H9 (cell line): Measurements from ENCODE around the gene DAPP1. TPM values are rescaled to one million over a fixed set of nuclear protein-coding genes. Genes with fewer than 3 reads are reported as not detected.
"Not testable (repeated sequence)": the region's sequence is repeated elsewhere in the genome, so short reads cannot be mapped to it uniquely, and the experiment has no call there.

ENCODE experiments used
- DNase-seq: peaks from one replicate; pipeline ENCODE4 v3.0.0-alpha.2; 2017
- H2AFZ ChIP-seq: one replicate; pipeline ENCODE4 v1.6.1; 2013; ENCODE audit warnings: mild to moderate bottlenecking, low read length, control low read depth, moderate library complexity
- H2AK5ac ChIP-seq: 2 replicates; pipeline ENCODE4 v1.6.1; 2013; ENCODE audit warnings: low read length, control low read depth, mixed read lengths; ENCODE audit not compliant: insufficient read length
- H2BK120ac ChIP-seq: one replicate; pipeline ENCODE4 v1.6.1; 2013; ENCODE audit warnings: low read depth, mild to moderate bottlenecking, low read length, control low read depth, inconsistent platforms; ENCODE audit not compliant: poor library complexity, severe bottlenecking
- H2BK12ac ChIP-seq: 2 replicates; pipeline ENCODE4 v1.6.1; 2013; ENCODE audit warnings: low read length, control low read depth, mixed read lengths, low read depth; ENCODE audit not compliant: insufficient read length
- H2BK15ac ChIP-seq: 2 replicates; pipeline ENCODE4 v1.6.1; 2013; ENCODE audit warnings: low read depth, low read length, control low read depth
- H2BK20ac ChIP-seq: one replicate; pipeline ENCODE4 v1.6.1; 2013; ENCODE audit warnings: low read depth, mild to moderate bottlenecking, low read length, control low read depth, inconsistent platforms; ENCODE audit not compliant: poor library complexity, severe bottlenecking
- H2BK5ac ChIP-seq: 2 replicates; pipeline ENCODE4 v1.6.1; 2013; ENCODE audit warnings: low read length, control low read depth, mixed read lengths; ENCODE audit not compliant: insufficient read length
- H3K14ac ChIP-seq: 2 replicates; pipeline ENCODE4 v1.6.1; 2013; ENCODE audit warnings: low read length, control low read depth; ENCODE audit not compliant: insufficient read depth
- H3K18ac ChIP-seq: 2 replicates; pipeline ENCODE4 v1.6.1; 2013; ENCODE audit warnings: low read depth, mild to moderate bottlenecking, mixed read lengths, low read length, control low read depth; ENCODE audit not compliant: insufficient read length
- H3K23ac ChIP-seq: 2 replicates; pipeline ENCODE4 v1.6.1; 2013; ENCODE audit warnings: low read length, control low read depth, mixed read lengths, low read depth; ENCODE audit not compliant: insufficient read length
- H3K23me2 ChIP-seq: 2 replicates; pipeline ENCODE4 v1.6.1; 2013; ENCODE audit warnings: low read depth, mild to moderate bottlenecking, mixed read lengths, low read length, control low read depth; ENCODE audit not compliant: insufficient read length, poor library complexity, severe bottlenecking
- H3K27ac ChIP-seq: 2 replicates; pipeline ENCODE4 v1.5.1; 2013; ENCODE audit warnings: low read length, control low read depth, mixed read lengths, low read depth; ENCODE audit not compliant: insufficient read length
- H3K27me3 ChIP-seq: 2 replicates; pipeline ENCODE4 v1.6.1; 2013; ENCODE audit warnings: low read length, control low read depth, inconsistent platforms; ENCODE audit not compliant: insufficient read depth
- H3K4ac ChIP-seq: 2 replicates; pipeline ENCODE4 v1.6.1; 2013; ENCODE audit warnings: low read depth, mild to moderate bottlenecking, control low read depth, inconsistent platforms, low read length, moderate library complexity
- H3K4me1 ChIP-seq: 2 replicates; pipeline ENCODE4 v1.6.1; 2013; ENCODE audit warnings: low read length, control low read depth, inconsistent platforms; ENCODE audit not compliant: insufficient read depth
- H3K4me2 ChIP-seq: 2 replicates; pipeline ENCODE4 v1.6.1; 2013; ENCODE audit warnings: low read length, control low read depth, mixed read lengths; ENCODE audit not compliant: insufficient read length, insufficient read depth
- H3K56ac ChIP-seq: 2 replicates; pipeline ENCODE4 v1.6.1; 2013; ENCODE audit warnings: low read depth, mild to moderate bottlenecking, mixed read lengths, low read length, control low read depth; ENCODE audit not compliant: insufficient read length
- H3K79me1 ChIP-seq: 2 replicates; pipeline ENCODE4 v1.6.1; 2013; ENCODE audit warnings: low read depth, mild to moderate bottlenecking, moderate library complexity, low read length, control low read depth, inconsistent platforms; ENCODE audit not compliant: insufficient read depth, poor library complexity, severe bottlenecking
- H3K79me2 ChIP-seq: 2 replicates; pipeline ENCODE4 v1.6.1; 2013; ENCODE audit warnings: low read length, control low read depth, inconsistent platforms; ENCODE audit not compliant: insufficient read depth
- H3K9ac ChIP-seq: 2 replicates; pipeline ENCODE4 v1.6.1; 2013; ENCODE audit warnings: low read length, control low read depth, mixed read lengths; ENCODE audit not compliant: insufficient read length; ENCODE audit errors: extremely low read depth
- H3K9me3 ChIP-seq: one replicate; pipeline ENCODE4 v1.6.1; 2013; ENCODE audit warnings: low read depth, low read length, inconsistent platforms; ENCODE audit not compliant: control insufficient read depth
- H3T11ph ChIP-seq: one replicate; pipeline ENCODE4 v1.6.1; 2013; ENCODE audit warnings: mild to moderate bottlenecking, low read length, control low read depth, inconsistent platforms
- H4K20me1 ChIP-seq: one replicate; pipeline ENCODE4 v1.6.1; 2013; ENCODE audit not compliant: control insufficient read depth, insufficient read length, insufficient read depth
- H4K5ac ChIP-seq: 2 replicates; pipeline ENCODE4 v1.6.1; 2013; ENCODE audit warnings: low read depth, mild to moderate bottlenecking, mixed read lengths, low read length, control low read depth; ENCODE audit not compliant: insufficient read length
- H4K8ac ChIP-seq: replicated peaks from 2 replicates; pipeline ENCODE4 v1.6.1; 2013; ENCODE audit warnings: low read length, control low read depth, mixed read lengths, low read depth; ENCODE audit not compliant: insufficient read length
- H4K91ac ChIP-seq: 2 replicates; pipeline ENCODE4 v1.6.1; 2013; ENCODE audit warnings: low read depth, mild to moderate bottlenecking, moderate library complexity, mixed read lengths, low read length, control low read depth; ENCODE audit not compliant: insufficient read length
- H3K27ac Mint-ChIP-seq, 3 experiments: 2 replicates in 2 of 3; 3 replicates in 1 of 3; pipeline ENCODE4 v1.8.0; 2020 to 2021; ENCODE audit warnings: mixed read lengths in 3 of 3, mild to moderate bottlenecking in 1 of 3, moderate library complexity in 1 of 3
- H3K27me3 Mint-ChIP-seq: 2 replicates; pipeline ENCODE4 v1.8.0; 2021; ENCODE audit warnings: low read depth, mild to moderate bottlenecking, moderate library complexity, mixed read lengths
- H3K36me3 Mint-ChIP-seq, 3 experiments: 2 replicates in 2 of 3; 3 replicates in 1 of 3; pipeline ENCODE4 v1.8.0; 2020 to 2021; ENCODE audit warnings: low read depth in 3 of 3, mixed read lengths in 3 of 3; ENCODE audit not compliant: insufficient read depth in 1 of 3
- H3K4me1 Mint-ChIP-seq, 2 experiments: 2 replicates each; pipeline ENCODE4 v1.8.0; 2020; ENCODE audit warnings: mixed read lengths in 2 of 2
- H3K4me3 Mint-ChIP-seq, 2 experiments: 2 replicates in 1 of 2; 3 replicates in 1 of 2; pipeline ENCODE4 v1.8.0; 2020 to 2021; ENCODE audit warnings: mild to moderate bottlenecking in 2 of 2, mixed read lengths in 2 of 2, moderate library complexity in 1 of 2
- H3K9me3 Mint-ChIP-seq, 2 experiments: 2 replicates in 1 of 2; 3 replicates in 1 of 2; pipeline ENCODE4 v1.8.0; 2020; ENCODE audit warnings: mild to moderate bottlenecking in 2 of 2, mixed read lengths in 2 of 2, moderate library complexity in 1 of 2
- CTCF ChIP-seq: fragments of 200-600 bp; sonication (generic); conservative IDR thresholded peaks from 3 replicates; pipeline ENCODE4 v1.8.0; 2021; ENCODE audit warnings: antibody characterized with exemption, mild to moderate bottlenecking
- WGBS: extraction: QIAGEN DNeasy Blood & Tissue Kit; methylation state at CpG from one replicate; pipeline ENCODE4 v1.1.7; 2013; ENCODE audit warnings: missing lambda C conversion rate, low lambda C conversion rate, mixed read lengths; ENCODE audit not compliant: insufficient read length; ENCODE audit errors: extremely low coverage; 5-methylcytosine and 5-hydroxymethylcytosine counted together
- total RNA-seq: library from RNA; stranded (reverse); gene quantifications from 2 replicates; pipeline ENCODE4 v1.2.1, GENCODE V29; 2021

Gene DAPP1
- total RNA-seq, 1 experiment from 2014 or later, result not detected

GRCh38 chr4:99828477-99828876, 11.8 kb downstream of the DAPP1 start:
- no peak overlapping the region for H2BK5ac ChIP-seq
- Mint-ChIP-seq H3K36me3 (no peaks in the 10 kb centered on the region), H3K4me1 (0 out of 4 replicates have a peak, but pooled peaks cover 0 to 2% of the 10 kb centered on the region in 2 experiments), H3K4me3 (no peak overlapping the region), H3K9me3 (no peaks in the 10 kb centered on the region), H3K27me3 (no peaks in the 10 kb centered on the region), H3K27ac (no peak overlapping the region)
- no peak overlapping the region for H2AK5ac ChIP-seq
- no peaks in the 10 kb centered on the region for H3K9me3 ChIP-seq
- no peaks in the 10 kb centered on the region for H3K79me2 ChIP-seq
- H3K23me2 ChIP-seq, result no peaks in the 10 kb centered on the region
- H3K14ac ChIP-seq, result no peak overlapping the region
- H4K20me1 ChIP-seq, result no peaks in the 10 kb centered on the region
- H3K79me1 ChIP-seq, result no peaks in the 10 kb centered on the region
- no peak overlapping the region for H3K23ac ChIP-seq
- H3K27me3 ChIP-seq, result no peaks in the 10 kb centered on the region
- no peak overlapping the region for H4K8ac ChIP-seq
- no peak overlapping the region for H3T11ph ChIP-seq
- H2BK12ac ChIP-seq, result no peak overlapping the region
- no peak overlapping the region for H3K18ac ChIP-seq
- no peaks in the 10 kb centered on the region for H3K4me1 ChIP-seq
- H4K5ac ChIP-seq, result no peak overlapping the region
- no peak overlapping the region for H2BK15ac ChIP-seq
- H3K4ac ChIP-seq, result no peak overlapping the region
- H2AFZ ChIP-seq, result no peak overlapping the region
- H3K4me2 ChIP-seq, result no peak overlapping the region
- no peak overlapping the region for H3K56ac ChIP-seq
- WGBS, result no CpG with 5 or more reads among the region's 1 CpG
- H4K91ac ChIP-seq, result no peak overlapping the region
- no peak overlapping the region for H2BK120ac ChIP-seq
- no peak for TF ChIP-seq CTCF
- no peak overlapping the region for H3K9ac ChIP-seq
- no peak for DNase-seq
- H2BK20ac ChIP-seq, result no peak overlapping the region
- H3K27ac ChIP-seq, result no peak overlapping the region

- H3K9me3 ChIP-seq, H2BK5ac ChIP-seq, H2BK12ac ChIP-seq, DNase-seq, H3K27me3 Mint-ChIP-seq, H3K4me2 ChIP-seq, H3K23me2 ChIP-seq, H2AFZ ChIP-seq, H3K56ac ChIP-seq, H3K9me3 Mint-ChIP-seq, H2AK5ac ChIP-seq, H3K14ac ChIP-seq, H3K4me1 ChIP-seq, H4K20me1 ChIP-seq, H3K4me1 Mint-ChIP-seq, H4K5ac ChIP-seq, H2BK15ac ChIP-seq, H3T11ph ChIP-seq, H3K4ac ChIP-seq, H4K8ac ChIP-seq, H3K79me1 ChIP-seq, H3K9ac ChIP-seq, H3K27ac ChIP-seq, H4K91ac ChIP-seq, H2BK20ac ChIP-seq, H3K4me3 Mint-ChIP-seq, H3K79me2 ChIP-seq, H3K27me3 ChIP-seq, H3K36me3 Mint-ChIP-seq, H3K23ac ChIP-seq, H2BK120ac ChIP-seq, H3K18ac ChIP-seq: not testable (repeated sequence)
- H3K27ac Mint-ChIP-seq, result 0 out of 7 replicates have a peak overlapping the region, but pooled peaks of 1 of the 3 experiments have one; percentile 48
- no CpG with 5 or more reads among the region's 5 CpGs for WGBS
Observed at GRCh38 chr4:99830051-99830450, 13.4 kb downstream of the DAPP1 start.
